Measurements from ENCODE around the gene CBY3.
"Not testable (repeated sequence)": the region's sequence is repeated elsewhere in the genome, so short reads cannot be mapped to it uniquely, and the experiment has no call there.

Gene CBY3

DNA sequence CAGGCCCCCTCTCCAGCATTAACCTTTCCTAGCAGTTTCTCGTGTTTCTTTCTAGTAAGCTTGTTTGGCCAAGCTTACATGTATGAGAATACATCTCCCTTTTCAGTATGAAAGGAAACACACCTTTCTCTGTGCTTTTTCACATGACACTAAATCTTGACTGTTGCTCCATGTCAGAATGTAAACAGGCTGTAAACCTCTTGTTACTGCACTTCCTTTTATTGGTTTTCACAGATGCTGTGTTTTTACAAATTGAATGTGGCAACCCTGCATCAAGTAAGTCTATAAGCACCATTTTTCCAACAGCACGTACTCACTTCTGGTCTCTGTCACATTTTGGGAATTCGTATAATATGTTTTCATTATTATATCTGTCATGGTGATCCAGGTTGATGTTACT lies 15.8 kb upstream of the CBY3 start:
- H3K4me3 ChIP-seq (ENCODE audit: low read length), result no peak overlapping the region
- DNase-seq (ENCODE audit: low read depth), result no peak

DNA sequence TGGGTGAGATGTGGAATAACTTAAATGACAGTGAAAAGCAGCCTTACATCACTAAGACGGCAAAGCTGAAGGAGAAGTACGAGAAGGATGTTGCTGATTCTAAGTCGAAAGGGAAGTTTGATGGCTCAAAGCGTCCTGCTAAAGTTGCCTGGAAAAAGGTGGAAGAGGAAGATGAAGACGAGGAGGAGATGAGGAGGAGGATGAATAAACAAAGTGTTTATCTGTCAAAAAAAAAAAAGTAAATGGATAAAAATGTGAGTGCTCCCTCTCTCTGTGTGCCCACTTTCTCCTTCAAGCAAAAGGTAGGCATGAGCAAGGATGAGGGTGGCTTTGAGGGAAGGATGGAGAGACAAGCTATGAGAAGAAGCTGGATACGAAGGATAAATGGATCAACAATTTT lies 13.7 kb upstream of the CBY3 start:
- TF ChIP-seq, protein P1, sequence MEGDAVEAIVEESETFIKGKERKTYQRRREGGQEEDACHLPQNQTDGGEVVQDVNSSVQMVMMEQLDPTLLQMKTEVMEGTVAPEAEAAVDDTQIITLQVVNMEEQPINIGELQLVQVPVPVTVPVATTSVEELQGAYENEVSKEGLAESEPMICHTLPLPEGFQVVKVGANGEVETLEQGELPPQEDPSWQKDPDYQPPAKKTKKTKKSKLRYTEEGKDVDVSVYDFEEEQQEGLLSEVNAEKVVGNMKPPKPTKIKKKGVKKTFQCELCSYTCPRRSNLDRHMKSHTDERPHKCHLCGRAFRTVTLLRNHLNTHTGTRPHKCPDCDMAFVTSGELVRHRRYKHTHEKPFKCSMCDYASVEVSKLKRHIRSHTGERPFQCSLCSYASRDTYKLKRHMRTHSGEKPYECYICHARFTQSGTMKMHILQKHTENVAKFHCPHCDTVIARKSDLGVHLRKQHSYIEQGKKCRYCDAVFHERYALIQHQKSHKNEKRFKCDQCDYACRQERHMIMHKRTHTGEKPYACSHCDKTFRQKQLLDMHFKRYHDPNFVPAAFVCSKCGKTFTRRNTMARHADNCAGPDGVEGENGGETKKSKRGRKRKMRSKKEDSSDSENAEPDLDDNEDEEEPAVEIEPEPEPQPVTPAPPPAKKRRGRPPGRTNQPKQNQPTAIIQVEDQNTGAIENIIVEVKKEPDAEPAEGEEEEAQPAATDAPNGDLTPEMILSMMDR (conservative IDR thresholded peaks at IDR 0.05; ENCODE audit: low read depth, low read length), result no peak
- H3K4me3 ChIP-seq (ENCODE audit: low read length), result no peak overlapping the region
- DNase-seq (ENCODE audit: low read depth), result no peak

More for the DNA sequence above, 15.8 kb upstream of the CBY3 start:
- TF ChIP-seq, protein P1 (conservative IDR thresholded peaks at IDR 0.05; ENCODE audit: low read depth, low read length), result no peak

DNA sequence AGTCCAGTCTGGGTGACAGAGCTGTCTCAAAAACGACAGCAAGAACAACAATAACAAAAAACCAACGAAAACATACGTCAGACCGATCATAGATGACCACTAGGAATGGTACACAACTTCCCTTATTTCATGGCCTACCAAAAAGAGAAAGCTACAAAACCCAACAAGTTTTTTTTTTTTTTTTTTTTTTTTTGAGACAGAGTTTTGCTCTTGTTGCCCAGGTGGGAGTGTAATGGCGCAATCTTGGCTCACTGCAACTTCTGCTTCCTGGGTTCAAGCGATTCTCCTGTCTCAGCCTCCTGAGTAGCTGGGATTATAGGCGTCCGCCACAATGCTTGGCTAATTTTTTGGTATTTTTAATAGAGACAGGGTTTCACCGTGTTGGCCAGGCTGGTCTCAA lies 8.4 kb upstream of the CBY3 start:
- H3K4me3 ChIP-seq (ENCODE audit: low read length); DNase-seq (ENCODE audit: low read depth): not testable (repeated sequence)

DNA sequence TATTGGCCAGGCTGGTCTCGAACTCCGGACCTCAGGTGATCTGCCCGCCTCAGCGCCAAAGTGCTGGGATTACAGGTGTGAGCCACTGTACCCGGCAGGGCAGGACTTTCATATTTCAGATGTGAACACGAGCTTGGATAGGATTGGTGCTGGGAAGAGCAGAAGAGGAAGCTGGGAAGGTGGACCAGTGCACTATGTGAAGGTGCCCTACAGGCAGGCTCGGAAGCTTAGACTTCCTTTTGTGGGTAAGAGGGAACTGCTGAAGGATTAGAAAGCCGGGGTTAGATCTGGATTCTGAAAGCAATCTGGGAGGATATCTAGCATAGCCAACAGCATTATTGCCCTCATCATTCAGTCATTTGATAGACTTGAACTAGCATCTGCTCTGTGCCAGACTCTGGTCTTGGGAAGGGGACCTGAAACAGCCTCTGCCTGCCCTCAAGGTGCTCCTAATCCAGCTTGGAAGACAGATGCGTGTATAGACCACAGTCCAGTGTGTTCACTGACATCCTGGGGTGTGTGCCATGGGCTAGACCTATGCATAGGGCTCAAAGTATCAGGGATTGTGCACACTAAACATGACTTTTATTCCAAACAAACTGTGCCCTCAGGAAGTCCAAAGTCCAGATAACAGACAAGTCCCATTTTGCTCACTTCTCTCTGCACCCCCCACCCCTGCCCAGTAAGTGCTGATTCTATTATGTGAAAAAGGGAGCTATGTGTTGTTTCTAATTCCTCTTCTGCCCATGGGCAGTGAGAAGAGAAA lies 637 bp downstream of the CBY3 start:
- no peak overlapping the region for H3K4me3 ChIP-seq (ENCODE audit: low read length)
- TF ChIP-seq, protein P1 (conservative IDR thresholded peaks at IDR 0.05; ENCODE audit: low read depth, low read length), result no peak
- DNase-seq (ENCODE audit: low read depth), result no peak

DNA sequence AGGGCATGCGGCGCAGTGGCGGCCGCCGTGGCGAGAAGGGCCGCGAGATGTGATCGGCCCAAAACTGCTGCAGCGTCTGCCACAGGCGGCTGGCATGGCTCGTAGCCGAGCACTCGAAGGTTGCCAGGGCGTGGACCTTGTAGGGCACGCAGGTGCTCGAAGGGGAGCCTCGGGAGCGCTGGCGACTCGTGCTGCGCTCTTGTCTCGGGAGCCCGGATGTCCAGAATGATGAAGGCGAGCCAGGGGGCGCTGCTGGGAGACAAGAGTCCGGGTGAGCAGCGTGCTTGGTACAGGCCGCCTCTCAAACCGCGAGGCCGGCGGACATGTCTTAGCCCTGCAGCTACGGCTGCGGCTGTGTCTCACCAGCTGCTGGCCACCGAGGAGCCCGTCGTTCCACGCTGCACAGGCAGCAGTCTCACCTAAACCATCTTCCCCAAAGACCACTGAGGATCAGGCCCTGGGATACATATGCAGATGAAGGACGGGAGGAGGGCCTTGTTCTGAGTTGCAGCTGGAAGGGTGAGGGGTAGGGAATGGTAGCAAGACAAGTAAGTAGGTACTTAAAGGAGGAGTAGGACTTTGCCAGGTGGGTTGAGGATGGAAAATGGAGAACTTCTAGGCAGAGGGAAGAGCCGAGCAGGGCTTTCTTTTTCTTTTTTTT lies 1.7 kb downstream of the CBY3 start:
- TF ChIP-seq, protein P1 (conservative IDR thresholded peaks at IDR 0.05; ENCODE audit: low read depth, low read length), result peak; percentile 50
- no peak for DNase-seq (ENCODE audit: low read depth)
- peak overlapping the region; percentile 78 for H3K4me3 ChIP-seq (ENCODE audit: low read length)

DNA sequence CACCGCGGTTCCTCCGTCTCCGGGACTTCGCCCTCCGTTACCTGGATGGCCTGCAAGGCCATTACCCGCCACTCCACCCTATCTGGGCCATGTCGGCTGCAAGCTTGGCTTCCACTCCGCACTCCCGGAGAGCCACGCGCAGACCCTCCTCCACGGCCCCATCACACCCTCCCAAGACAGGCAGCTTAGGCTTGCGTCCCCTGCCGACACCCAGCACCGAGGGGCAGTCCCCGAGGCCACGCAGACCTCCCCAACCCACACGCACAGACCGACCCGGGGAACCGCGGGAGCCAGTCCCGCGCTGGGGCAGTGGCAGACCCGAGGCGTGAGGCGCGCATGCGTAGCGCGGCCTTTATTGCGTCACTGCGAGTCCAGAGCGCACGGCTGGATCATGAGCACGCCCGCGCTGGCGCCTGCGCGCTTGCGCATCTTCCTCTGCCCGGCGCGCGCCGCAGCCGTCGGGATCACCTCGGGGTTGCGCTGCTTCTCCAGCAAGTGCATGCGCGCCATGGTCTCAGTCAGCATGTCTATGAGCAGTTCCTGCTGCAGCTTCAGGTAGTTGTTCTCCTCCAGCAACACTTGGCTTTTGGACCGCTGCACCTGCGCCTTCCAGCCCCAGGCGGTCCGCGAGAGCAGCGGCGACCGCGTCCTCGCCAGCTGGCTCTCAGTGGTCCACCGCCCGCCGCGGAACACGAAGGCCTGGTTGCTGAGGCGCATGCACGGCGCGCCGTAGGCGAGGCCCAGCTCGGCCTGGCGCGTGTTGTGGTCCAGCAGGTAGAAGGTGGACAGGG lies 2.4 kb downstream of the CBY3 start:
- TF ChIP-seq, protein P1 (conservative IDR thresholded peaks at IDR 0.05; ENCODE audit: low read depth, low read length), result no peak
- peak; percentile 78 for DNase-seq (ENCODE audit: low read depth)
- H3K4me3 ChIP-seq (ENCODE audit: low read length), result peak overlapping the region; percentile 78

DNA sequence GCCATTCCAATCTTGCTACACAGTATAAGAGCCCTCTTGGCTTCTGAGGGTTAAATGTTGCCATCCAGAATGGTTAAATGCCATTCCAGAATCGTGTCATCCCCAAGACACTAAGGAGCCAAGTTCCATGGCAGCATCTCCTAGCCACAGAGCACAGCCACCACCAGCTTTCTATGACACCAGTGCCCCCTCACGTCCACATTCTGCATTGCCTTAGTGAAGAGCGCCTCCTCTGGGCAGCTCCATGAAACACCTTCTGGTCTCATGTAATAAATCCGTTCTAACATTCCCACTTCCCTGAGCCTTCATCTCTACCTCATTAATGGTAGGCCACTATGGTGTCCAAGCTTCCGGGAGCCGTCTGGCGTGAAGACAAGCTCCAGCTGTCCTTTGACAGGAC lies 12.4 kb downstream of the CBY3 start:
- peak; percentile 6 for DNase-seq (ENCODE audit: low read depth)
- TF ChIP-seq, protein P1 (conservative IDR thresholded peaks at IDR 0.05; ENCODE audit: low read depth, low read length), result peak; percentile 89
- H3K4me3 ChIP-seq (ENCODE audit: low read length), result no peak overlapping the region

DNA sequence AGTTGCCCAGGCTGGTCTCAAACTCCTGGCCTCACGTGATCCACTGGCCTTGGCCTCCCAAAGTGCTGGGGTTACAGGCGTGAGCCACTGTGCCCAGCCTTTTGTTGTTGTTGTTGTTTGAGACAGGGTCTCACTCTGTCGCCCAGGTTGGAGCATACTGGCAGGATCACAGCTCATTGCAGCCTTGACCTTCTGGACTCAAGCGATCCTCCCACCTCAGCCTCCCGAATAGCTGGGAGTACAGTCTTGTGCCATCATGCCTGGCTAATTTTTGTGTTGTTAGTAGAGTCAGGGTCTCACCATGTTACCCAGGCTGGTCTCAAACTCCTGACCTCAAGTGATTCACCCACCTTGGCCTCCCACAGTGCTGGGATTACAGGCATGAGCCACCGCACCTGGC lies 19.2 kb downstream of the CBY3 start:
- not testable (repeated sequence) for DNase-seq (ENCODE audit: low read depth); H3K4me3 ChIP-seq (ENCODE audit: low read length)

DNA sequence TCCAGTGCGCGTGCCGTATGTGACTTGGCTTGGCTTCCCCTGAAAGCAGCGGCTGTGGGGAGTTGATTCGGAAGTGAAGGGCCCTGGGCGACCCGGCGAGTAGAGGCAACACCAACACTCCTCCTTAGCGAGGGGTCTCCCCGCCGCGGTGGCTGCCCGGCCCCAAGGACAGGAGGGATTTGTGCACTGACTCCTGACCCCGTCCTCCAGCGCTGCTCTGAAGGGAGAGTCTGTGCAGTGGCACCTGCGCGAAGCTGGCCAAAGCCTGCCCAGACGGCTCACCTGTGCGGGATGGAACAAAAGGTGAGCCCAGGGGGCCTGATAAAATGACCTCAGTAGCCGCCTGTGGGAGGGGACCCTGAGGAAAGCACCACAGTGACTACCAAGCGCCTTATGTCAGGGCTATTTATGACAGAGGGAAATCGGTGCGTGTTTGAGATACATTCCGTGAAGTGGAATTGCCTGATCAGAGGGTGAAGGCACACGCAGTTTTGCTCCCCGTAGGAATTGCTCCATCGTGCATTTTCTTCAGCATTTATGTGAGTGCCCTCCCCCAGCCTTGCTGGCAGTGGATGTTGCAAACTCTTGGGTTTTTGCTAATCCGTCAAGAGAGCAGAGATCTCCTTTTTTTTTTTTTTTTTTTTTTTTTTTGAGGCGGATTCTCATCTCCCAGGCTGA lies 22.5 kb downstream of the CBY3 start:
- DNase-seq (ENCODE audit: low read depth), result peak; percentile 21
- H3K4me3 ChIP-seq (ENCODE audit: low read length), result peak overlapping the region; percentile 58

DNA sequence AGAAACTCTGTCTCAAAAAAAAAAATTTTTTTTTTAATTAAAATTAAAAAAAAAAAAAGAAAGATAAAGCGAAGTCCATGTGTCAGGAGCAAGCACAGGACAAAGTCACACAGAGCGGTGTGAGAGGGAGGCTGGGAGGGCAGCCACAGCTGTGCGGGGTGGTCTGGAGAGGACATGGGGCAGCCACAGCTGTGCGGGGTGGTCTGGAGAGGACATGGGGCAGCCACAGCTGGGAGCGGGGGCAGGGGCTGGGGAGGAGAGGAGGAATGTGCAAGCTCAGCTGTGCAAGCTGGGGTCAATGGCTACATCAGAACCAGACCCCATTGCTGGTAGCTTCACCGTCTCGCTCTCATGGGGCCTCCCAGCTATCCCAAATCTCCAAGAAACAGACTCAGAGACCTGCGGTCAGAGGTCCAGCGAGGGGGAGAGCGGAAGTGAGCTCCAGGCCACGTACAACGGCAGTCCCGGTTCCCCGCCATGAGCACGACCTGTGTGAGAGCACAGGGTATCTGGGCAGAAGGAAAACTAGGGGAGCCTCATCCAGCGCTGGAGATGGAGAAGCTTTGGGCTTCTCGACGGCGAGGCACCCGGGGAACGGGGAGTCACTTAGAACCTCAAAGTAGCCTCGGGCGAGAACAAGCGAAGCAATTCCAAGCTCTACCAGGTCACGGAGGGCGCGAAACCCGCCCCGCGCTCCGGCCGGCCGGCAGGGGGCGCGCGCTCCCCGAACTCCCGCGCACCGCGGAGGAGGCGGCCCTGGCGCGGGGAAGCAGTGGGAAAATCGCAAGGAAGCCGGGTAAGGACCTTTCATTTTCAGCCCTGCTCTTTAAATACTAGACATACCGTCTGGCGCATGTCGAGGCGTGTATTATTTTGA lies 23.3 kb downstream of the CBY3 start:
- not testable (repeated sequence) for DNase-seq (ENCODE audit: low read depth); H3K4me3 ChIP-seq (ENCODE audit: low read length)

Measured in retinal pigment epithelial cell (primary cell).